Left forelimb (tissue), 1 donor: ENCODE data around the gene ANKRD28.
"Not testable (repeated sequence)": the region's sequence is repeated elsewhere in the genome, so short reads cannot be mapped to it uniquely, and the experiment has no call there.

Experiments
- DNase-seq: peaks from one replicate; pipeline ENCODE4 v3.0.0-alpha.2; 2018; ENCODE audit warnings: low spot score

The ANKRD28 gene

GRCh38 chr3:15797642-15798303 is at the start of gene ANKRD28:
Gene ANKRD28, minus strand, starts transcription at chr3:15797979. Its CDS starts 1,458 bp downstream, at chr3:15796521.
- peak; percentile 68 for DNase-seq

GRCh38 chr3:15847239-15847638 is 49.5 kb upstream of the ANKRD28 start:
- no peak for DNase-seq

GRCh38 chr3:15846606-15847005 is 48.8 kb upstream of the ANKRD28 start:
- no peak for DNase-seq

GRCh38 chr3:15845475-15845874 is 47.7 kb upstream of the ANKRD28 start:
- no peak for DNase-seq

- no peak for DNase-seq
Observed at GRCh38 chr3:15844889-15845288, 47.1 kb upstream of the ANKRD28 start.

- DNase-seq: not testable (repeated sequence)
Observed at GRCh38 chr3:15841091-15841973, 43.6 kb upstream of the ANKRD28 start.

- no peak for DNase-seq
Observed at GRCh38 chr3:15839568-15839967, 41.8 kb upstream of the ANKRD28 start.

- no peak for DNase-seq
Observed at GRCh38 chr3:15831927-15832326, 34.1 kb upstream of the ANKRD28 start.

- no peak for DNase-seq
Observed at GRCh38 chr3:15825016-15825415, 27.2 kb upstream of the ANKRD28 start.

GRCh38 chr3:15823092-15823491 is 25.3 kb upstream of the ANKRD28 start:
- no peak for DNase-seq

- DNase-seq: no peak
Observed at GRCh38 chr3:15822281-15822680, 24.5 kb upstream of the ANKRD28 start.

GRCh38 chr3:15820911-15821310 is 23.1 kb upstream of the ANKRD28 start:
- no peak for DNase-seq

GRCh38 chr3:15819576-15819975 is 21.8 kb upstream of the ANKRD28 start:
- no peak for DNase-seq

GRCh38 chr3:15819043-15819442 is 21.3 kb upstream of the ANKRD28 start:
- no peak for DNase-seq

- DNase-seq: no peak
Observed at GRCh38 chr3:15815696-15816095, 17.9 kb upstream of the ANKRD28 start.

- DNase-seq: not testable (repeated sequence)
Observed at GRCh38 chr3:15813079-15813478, 15.3 kb upstream of the ANKRD28 start.

- no peak for DNase-seq
Observed at GRCh38 chr3:15812183-15812582, 14.4 kb upstream of the ANKRD28 start.

GRCh38 chr3:15810702-15811101 is 12.9 kb upstream of the ANKRD28 start:
- DNase-seq: no peak

- DNase-seq: no peak
Observed at GRCh38 chr3:15809313-15809712, 11.5 kb upstream of the ANKRD28 start.

GRCh38 chr3:15808679-15809310 is 11.0 kb upstream of the ANKRD28 start:
- DNase-seq: no peak

- no peak for DNase-seq
Observed at GRCh38 chr3:15805756-15806266, 8.0 kb upstream of the ANKRD28 start.

- no peak for DNase-seq
Observed at GRCh38 chr3:15804553-15805095, 6.8 kb upstream of the ANKRD28 start.
